GM23248 (cell line): ENCODE results near the gene VGF. TPM values are rescaled to one million over a fixed set of nuclear protein-coding genes. Genes with fewer than 3 reads are reported as not detected.

Experiments
- DNase-seq: peaks from one replicate; pipeline ENCODE4 v3.0.0-alpha.2; 2015
- H2AFZ ChIP-seq: fragments of 200-600 bp; sonication (generic); 2 replicates; pipeline ENCODE4 v1.6.1; 2016; ENCODE audit warnings: antibody characterized with exemption
- H3F3A ChIP-seq: fragments of 200-600 bp; sonication (generic); 2 replicates; pipeline ENCODE4 v1.6.1; 2016; ENCODE audit warnings: mild to moderate bottlenecking, antibody characterized with exemption, mixed run types; ENCODE audit not compliant: insufficient read depth
- H3K27ac ChIP-seq: fragments of 200-600 bp; sonication (generic); 2 replicates; pipeline ENCODE4 v1.5.1; 2016; ENCODE audit warnings: mild to moderate bottlenecking
- H3K27me3 ChIP-seq: fragments of 200-600 bp; sonication (generic); replicated peaks from 2 replicates; pipeline ENCODE4 v1.6.1; 2016; ENCODE audit warnings: mild to moderate bottlenecking; ENCODE audit not compliant: insufficient read depth
- H3K36me3 ChIP-seq: fragments of 200-600 bp; sonication (generic); 2 replicates; pipeline ENCODE4 v1.6.1; 2016; ENCODE audit warnings: low read depth, mild to moderate bottlenecking
- H3K4me1 ChIP-seq: fragments of 200-600 bp; sonication (generic); 2 replicates; pipeline ENCODE4 v1.6.1; 2016; ENCODE audit warnings: mild to moderate bottlenecking; ENCODE audit not compliant: insufficient read depth
- H3K4me2 ChIP-seq: fragments of 200-600 bp; sonication (generic); one replicate; pipeline ENCODE4 v1.6.1; 2016; ENCODE audit warnings: mild to moderate bottlenecking; ENCODE audit not compliant: unreplicated experiment
- H3K4me3 ChIP-seq: fragments of 200-600 bp; sonication (generic); 2 replicates; pipeline ENCODE4 v1.5.1; 2016; ENCODE audit warnings: mild to moderate bottlenecking
- H3K79me2 ChIP-seq: fragments of 200-600 bp; sonication (generic); 2 replicates; pipeline ENCODE4 v1.6.1; 2016; ENCODE audit warnings: mild to moderate bottlenecking; ENCODE audit not compliant: insufficient read depth
- H3K9ac ChIP-seq: fragments of 200-600 bp; sonication (generic); 2 replicates; pipeline ENCODE4 v1.6.1; 2016; ENCODE audit warnings: mild to moderate bottlenecking
- H3K9me2 ChIP-seq: fragments of 200-600 bp; sonication (generic); 2 replicates; pipeline ENCODE4 v1.6.1; 2016; ENCODE audit warnings: mixed run types, mild to moderate bottlenecking, moderate library complexity; ENCODE audit not compliant: insufficient read depth
- H3K9me3 ChIP-seq: fragments of 200-600 bp; sonication (generic); one replicate; pipeline ENCODE4 v1.6.1; 2017; ENCODE audit warnings: low read depth
- H4K20me1 ChIP-seq: fragments of 200-600 bp; sonication (generic); 2 replicates; pipeline ENCODE4 v1.6.0; 2016; ENCODE audit not compliant: insufficient read depth
- EZH2 ChIP-seq: fragments of 200-600 bp; sonication (generic); IDR thresholded peaks from 2 replicates; pipeline ENCODE4 v1.6.1; 2018; ENCODE audit warnings: antibody characterized with exemption, mild to moderate bottlenecking; ENCODE audit not compliant: insufficient read depth, poor library complexity, severe bottlenecking
- EZH2phosphoT487 ChIP-seq: fragments of 200-600 bp; sonication (generic); IDR thresholded peaks from 2 replicates; pipeline ENCODE4 v1.6.1; 2018; ENCODE audit warnings: antibody characterized with exemption, moderate library complexity, mild to moderate bottlenecking, low read depth; ENCODE audit not compliant: insufficient read depth
- WGBS, 2 experiments: methylation state at CpG; one replicate each; pipeline ENCODE4 v1.1.6; 2015 to 2017; ENCODE audit warnings: low lambda C conversion rate in 2 of 2, low coverage in 1 of 2; ENCODE audit errors: missing lambda C conversion rate in 2 of 2; 5-methylcytosine and 5-hydroxymethylcytosine counted together
- in situ Hi-C: fragments of 300-500 bp; cut with MboI; formaldehyde crosslinking; loops from 2 replicates; pipeline ENCODE4 v1.15.0; 2020
- polyA plus RNA-seq: library from polyadenylated mRNA; unstranded; fragments of >200 nt; fragmentation: Nextera tagmentation; extraction: Ambion mirVana; gene quantifications from 2 replicates; pipeline ENCODE4 v1.2.1, GENCODE V29; 2016
- total RNA-seq: library from RNA; depleted of rRNA; stranded (reverse); fragments of >200 nt; shearing (Covaris generic); gene quantifications from 2 replicates; pipeline ENCODE4 v1.2.3, GENCODE V29; 2014

Gene VGF
- total and polyA plus RNA-seq, 2 experiments from 2014 or later: not detected

DNA sequence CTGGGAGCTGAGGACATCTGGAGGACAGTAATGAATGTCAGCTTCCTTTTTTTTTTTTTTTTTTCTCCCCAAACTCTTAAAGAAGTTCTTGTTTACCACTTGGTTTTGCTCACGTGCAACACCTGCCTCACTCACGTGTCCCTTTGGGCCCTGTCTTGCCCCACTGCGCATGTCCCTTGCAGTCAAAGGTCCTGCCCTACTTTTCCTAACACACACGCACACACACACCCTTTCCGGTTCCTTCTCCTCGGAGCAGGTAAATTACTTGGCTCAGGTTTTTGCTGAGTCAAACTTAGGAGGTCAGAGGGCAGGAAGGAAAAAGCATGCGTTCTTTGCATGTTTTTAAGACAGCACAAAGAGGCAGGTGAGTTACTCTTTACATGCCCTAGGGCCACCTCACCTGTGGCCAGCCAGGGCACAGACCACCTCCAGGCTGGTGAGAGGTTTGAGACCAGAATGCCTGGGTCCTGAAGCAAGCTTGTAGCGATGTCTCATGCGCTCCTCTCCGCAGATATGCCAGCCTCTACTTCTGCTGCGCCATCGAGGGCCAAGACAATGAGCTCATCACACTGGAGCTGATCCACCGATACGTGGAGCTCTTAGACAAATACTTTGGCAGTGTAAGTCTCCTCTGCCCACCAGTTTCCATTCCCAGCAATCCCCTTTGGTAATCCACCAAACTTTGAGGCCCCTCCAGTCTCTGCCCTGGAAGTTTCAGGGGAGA is 8.3 kb downstream of the VGF start:
- no peak overlapping the region for H3K4me2 ChIP-seq
- H3K4me1 ChIP-seq: peaks cover 11% of the 10 kb centered on the region
- H3K4me3 ChIP-seq: no peak overlapping the region
- H3K27ac ChIP-seq: no peak overlapping the region
- 90 to 93% methylated on average over 14 of the region's 14 CpGs for WGBS, 2 experiments
- H3K9me2 ChIP-seq: no peaks in the 10 kb centered on the region
- peaks cover 32% of the 10 kb centered on the region for H3K79me2 ChIP-seq
- TF ChIP-seq EZH2phosphoT487: no peak
- no peak for TF ChIP-seq EZH2
- H2AFZ ChIP-seq: no peak overlapping the region
- in situ Hi-C loops: no loop called here
- no peak overlapping the region for H3K9ac ChIP-seq
- H3F3A ChIP-seq: peaks cover 2% of the 10 kb centered on the region; the same call in 1 of the 2 replicates
- no peaks in the 10 kb centered on the region for H3K27me3 ChIP-seq
- no peak for DNase-seq
- no peaks in the 10 kb centered on the region for H3K9me3 ChIP-seq
- H4K20me1 ChIP-seq: no peaks in the 10 kb centered on the region
- H3K36me3 ChIP-seq: peaks cover 6% of the 10 kb centered on the region; the same call in 1 of the 2 replicates

DNA sequence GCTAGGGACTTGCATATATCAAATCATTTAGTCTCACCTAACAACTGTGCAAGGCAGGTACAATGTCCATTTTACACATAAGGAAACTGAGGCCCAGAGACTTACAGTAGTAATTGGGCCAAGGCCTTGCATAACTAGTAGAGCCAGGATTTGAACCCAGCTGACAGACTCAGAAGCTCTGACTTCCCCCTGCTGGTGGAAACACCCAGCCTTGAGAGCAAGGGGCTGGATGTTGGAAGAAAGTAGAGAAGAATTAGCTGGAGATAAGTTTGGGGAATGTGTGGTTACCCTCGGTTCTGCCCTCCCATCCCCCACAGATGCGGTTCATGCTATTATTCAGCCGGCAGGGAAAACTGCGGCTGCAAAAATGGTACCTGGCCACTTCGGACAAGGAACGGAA is 9.1 kb downstream of the VGF start:
- H3K9me3 ChIP-seq: no peaks in the 10 kb centered on the region
- no peak overlapping the region for H3K9ac ChIP-seq
- H3K4me2 ChIP-seq: no peak overlapping the region
- in situ Hi-C loops: no loop called here
- peaks cover 11% of the 10 kb centered on the region for H3K4me1 ChIP-seq
- H4K20me1 ChIP-seq: no peaks in the 10 kb centered on the region
- no peaks in the 10 kb centered on the region for H3K9me2 ChIP-seq
- DNase-seq: no peak
- peaks cover 32% of the 10 kb centered on the region for H3K79me2 ChIP-seq
- H3F3A ChIP-seq: no peaks in the 10 kb centered on the region; the same call in 1 of the 2 replicates
- H3K36me3 ChIP-seq: peaks cover 6% of the 10 kb centered on the region; the same call in 1 of the 2 replicates
- H3K4me3 ChIP-seq: no peak overlapping the region
- WGBS, 2 experiments: 72 to 77% methylated on average over 6 of the region's 6 CpGs
- H3K27ac ChIP-seq: no peak overlapping the region
- no peak overlapping the region for H2AFZ ChIP-seq
- no peaks in the 10 kb centered on the region for H3K27me3 ChIP-seq
- TF ChIP-seq EZH2phosphoT487: no peak
- TF ChIP-seq EZH2: no peak

- Histone ChIP-seq H3K4me2 (peak overlapping the region; percentile 98), H3K9me3 (no peaks in the 10 kb centered on the region), H3K79me2 (peaks cover 32% of the 10 kb centered on the region), H3F3A (no peaks in the 10 kb centered on the region), H3K9ac (peak overlapping the region; percentile 85), H4K20me1 (no peaks in the 10 kb centered on the region), H3K27ac (no peak overlapping the region), H3K4me1 (peaks cover 11% of the 10 kb centered on the region), H3K27me3 (no peaks in the 10 kb centered on the region), H3K36me3 (peaks cover 6% of the 10 kb centered on the region; the same call in 1 of the 2 replicates), H2AFZ (peak overlapping the region; percentile 60), H3K9me2 (no peaks in the 10 kb centered on the region), H3K4me3 (peak overlapping the region; percentile 89)
- TF ChIP-seq EZH2 (no peak), EZH2phosphoT487 (no peak)
- in situ Hi-C loops: no loop called here
- DNase-seq: no peak
- WGBS, 2 experiments: 33 to 34% methylated on average over 4 of the region's 4 CpGs
Measured at GRCh38 chr7:101155303-101155702, 10.1 kb downstream of the VGF start.

DNA sequence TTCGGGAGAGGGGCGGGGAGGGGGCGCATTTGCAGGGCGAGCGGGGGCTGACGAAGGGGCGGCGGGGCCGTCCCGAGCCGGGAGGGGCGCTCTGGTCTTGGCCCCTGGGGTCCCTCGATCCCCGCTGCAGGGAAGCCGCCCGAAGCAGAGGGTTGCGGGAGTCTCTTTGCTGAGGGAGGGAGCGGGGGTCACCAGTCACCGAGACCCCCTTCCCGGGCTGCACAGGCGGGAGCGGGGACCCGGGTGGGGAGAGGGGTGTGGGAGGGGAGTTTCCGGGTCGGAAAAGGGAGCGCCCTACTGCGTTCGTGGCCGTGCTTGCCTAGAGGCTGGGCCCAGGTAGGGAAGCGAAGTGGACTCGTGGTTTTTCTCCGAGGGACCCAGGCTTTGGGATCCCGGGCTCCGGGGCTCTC is 10.7 kb downstream of the VGF start:
- Histone ChIP-seq H3K9me3 (no peaks in the 10 kb centered on the region), H3K9me2 (no peaks in the 10 kb centered on the region), H3K4me1 (peaks cover 11% of the 10 kb centered on the region), H4K20me1 (no peaks in the 10 kb centered on the region), H3K9ac (peak overlapping the region; percentile 85), H3K27me3 (no peaks in the 10 kb centered on the region), H3K36me3 (peaks cover 6% of the 10 kb centered on the region; the same call in 1 of the 2 replicates), H3K4me2 (peak overlapping the region; percentile 98), H2AFZ (peak overlapping the region; percentile 60), H3F3A (no peaks in the 10 kb centered on the region), H3K79me2 (peaks cover 32% of the 10 kb centered on the region), H3K27ac (no peak overlapping the region), H3K4me3 (peak overlapping the region; percentile 89)
- DNase-seq: no peak
- 2% methylated on average over 29 of the region's 34 CpGs; no CpG with 5 or more reads in 1 of the 2 experiments for WGBS, 2 experiments
- in situ Hi-C loops: no loop called here
- no peak for TF ChIP-seq EZH2phosphoT487
- no peak for TF ChIP-seq EZH2
